ENCODE measurements around the gene ZBTB20. TPM values are rescaled to one million over a fixed set of nuclear protein-coding genes. Genes with fewer than 3 reads are reported as not detected.

The ZBTB20 gene
- total RNA-seq, 1 donor from 2014 or later: 11.2 TPM

DNA sequence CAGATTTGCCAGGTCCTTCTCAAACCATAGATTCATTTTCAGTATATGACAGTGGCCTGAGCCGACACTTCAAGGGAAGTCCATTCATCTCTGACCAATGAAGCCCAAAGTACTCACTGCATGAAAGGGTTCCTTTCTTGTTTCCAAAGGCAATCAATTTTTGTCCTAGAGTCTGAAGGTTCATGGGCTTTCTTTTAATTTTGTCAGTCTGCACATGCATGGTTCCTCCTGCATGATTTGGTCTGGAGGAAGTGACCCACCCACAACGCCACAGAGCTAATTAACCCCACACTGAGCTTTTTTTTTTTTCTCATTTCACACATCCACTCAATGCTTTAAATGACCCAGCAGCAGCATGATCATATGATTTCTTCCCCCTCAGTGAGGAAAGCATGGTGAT, 636.9 kb downstream of the ZBTB20 start:
- no peak overlapping the region for H3K4me3 ChIP-seq (ENCODE audit: low read depth, low read length)
- DNase-seq (ENCODE audit: low read depth): no peak
- TF ChIP-seq, protein P1, sequence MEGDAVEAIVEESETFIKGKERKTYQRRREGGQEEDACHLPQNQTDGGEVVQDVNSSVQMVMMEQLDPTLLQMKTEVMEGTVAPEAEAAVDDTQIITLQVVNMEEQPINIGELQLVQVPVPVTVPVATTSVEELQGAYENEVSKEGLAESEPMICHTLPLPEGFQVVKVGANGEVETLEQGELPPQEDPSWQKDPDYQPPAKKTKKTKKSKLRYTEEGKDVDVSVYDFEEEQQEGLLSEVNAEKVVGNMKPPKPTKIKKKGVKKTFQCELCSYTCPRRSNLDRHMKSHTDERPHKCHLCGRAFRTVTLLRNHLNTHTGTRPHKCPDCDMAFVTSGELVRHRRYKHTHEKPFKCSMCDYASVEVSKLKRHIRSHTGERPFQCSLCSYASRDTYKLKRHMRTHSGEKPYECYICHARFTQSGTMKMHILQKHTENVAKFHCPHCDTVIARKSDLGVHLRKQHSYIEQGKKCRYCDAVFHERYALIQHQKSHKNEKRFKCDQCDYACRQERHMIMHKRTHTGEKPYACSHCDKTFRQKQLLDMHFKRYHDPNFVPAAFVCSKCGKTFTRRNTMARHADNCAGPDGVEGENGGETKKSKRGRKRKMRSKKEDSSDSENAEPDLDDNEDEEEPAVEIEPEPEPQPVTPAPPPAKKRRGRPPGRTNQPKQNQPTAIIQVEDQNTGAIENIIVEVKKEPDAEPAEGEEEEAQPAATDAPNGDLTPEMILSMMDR (conservative IDR thresholded peaks at IDR 0.05; ENCODE audit: low read depth, low read length): no peak

DNA sequence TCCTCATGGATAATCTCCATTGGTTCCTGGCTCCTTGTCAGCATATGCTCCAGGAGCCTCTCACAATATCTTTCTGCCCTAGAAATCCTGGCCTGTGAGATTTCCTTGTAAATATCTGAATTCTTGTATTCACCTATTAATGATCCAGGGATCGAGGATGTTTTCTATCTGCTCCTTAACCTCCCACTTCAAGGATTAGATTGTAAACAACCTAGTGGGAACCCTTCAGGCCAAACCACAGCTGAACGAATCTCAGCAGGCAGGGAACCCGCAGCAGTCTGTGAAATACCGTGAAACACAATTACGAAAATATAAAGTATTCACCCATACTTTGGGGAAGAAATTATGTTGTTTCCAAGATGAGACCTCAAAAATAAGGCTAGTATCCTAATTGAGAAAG, 637.3 kb downstream of the ZBTB20 start:
- TF ChIP-seq, protein P1 (conservative IDR thresholded peaks at IDR 0.05; ENCODE audit: low read depth, low read length): no peak
- DNase-seq (ENCODE audit: low read depth): no peak
- no peak overlapping the region for H3K4me3 ChIP-seq (ENCODE audit: low read depth, low read length)

DNA sequence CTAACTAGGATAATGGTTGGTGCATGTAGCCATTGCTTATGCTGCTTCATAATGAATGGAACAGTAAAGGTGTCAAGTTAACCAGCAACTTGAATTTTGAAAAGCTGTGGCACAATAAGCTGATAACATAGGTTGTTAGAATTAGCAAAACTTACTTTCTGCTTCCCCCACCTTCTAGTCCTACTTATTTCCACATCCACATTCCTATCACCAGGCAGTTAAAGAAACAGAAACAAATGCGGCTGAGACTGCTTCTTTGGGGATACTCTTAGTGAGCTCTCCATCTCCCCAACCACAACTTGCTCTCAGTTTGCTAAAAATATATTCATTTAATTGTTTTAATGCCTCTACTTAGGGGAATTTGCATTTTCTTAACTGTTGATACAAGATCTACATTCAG, 638.1 kb downstream of the ZBTB20 start:
- H3K4me3 ChIP-seq (ENCODE audit: low read depth, low read length): no peak overlapping the region
- DNase-seq (ENCODE audit: low read depth): no peak
- TF ChIP-seq, protein P1 (conservative IDR thresholded peaks at IDR 0.05; ENCODE audit: low read depth, low read length): no peak

DNA sequence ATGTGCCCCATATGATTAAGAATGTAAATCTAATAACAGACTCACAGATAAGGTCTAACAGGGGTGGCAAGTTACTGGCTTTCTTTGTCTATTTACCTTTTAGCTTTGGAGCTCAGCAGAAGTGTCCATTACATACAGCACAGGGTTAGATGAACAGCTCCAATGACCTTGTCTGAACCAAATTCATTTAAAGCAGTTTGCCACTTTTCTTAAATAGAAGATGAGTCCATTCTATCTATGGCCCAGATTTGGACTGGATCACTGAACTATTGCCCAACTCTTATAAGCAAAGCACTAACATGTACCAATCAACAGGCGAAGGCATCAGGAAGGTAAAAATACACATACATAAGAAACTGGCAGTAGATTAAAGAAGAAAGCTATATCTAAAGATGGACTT, 638.9 kb downstream of the ZBTB20 start:
- no peak for DNase-seq (ENCODE audit: low read depth)

DNA sequence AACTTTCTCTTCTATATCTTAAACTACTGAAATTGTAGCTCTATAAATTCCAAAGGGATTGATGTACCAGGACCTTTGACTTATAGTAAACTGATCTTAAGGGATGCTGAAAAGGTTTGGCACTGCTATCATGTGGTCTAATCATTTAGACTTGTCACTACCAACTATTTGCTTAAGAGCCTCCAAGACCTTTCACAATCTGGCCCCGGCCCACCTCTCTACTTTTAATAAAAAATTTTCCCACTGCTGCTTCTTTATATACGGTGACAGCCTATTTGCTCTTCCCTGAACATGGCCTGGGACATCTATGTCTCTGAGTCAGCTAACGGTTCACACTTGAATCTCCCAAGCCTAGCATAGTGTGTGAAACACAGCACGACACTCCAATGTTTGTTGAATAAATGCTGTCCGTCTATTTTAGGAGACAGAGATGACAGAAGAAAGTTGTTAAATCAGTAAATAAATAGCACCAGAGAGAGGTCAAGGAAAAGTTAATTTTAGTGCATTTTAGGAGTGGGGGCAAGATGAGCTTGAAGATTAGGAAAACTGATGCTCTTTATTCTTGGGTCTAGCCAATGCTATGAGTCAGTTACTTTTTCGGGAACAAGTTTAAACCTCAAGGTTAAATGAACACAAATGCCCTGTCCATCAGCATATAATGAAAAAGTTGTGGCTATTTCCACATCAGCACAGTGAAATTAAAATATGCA, 640.3 kb downstream of the ZBTB20 start:
- no peak overlapping the region for H3K4me3 ChIP-seq (ENCODE audit: low read depth, low read length)
- DNase-seq (ENCODE audit: low read depth): no peak
- TF ChIP-seq, protein P1 (conservative IDR thresholded peaks at IDR 0.05; ENCODE audit: low read depth, low read length): no peak

More for the DNA sequence above, 638.9 kb downstream of the ZBTB20 start:
- no peak overlapping the region for H3K4me3 ChIP-seq (ENCODE audit: low read depth, low read length)
- TF ChIP-seq, protein P1 (conservative IDR thresholded peaks at IDR 0.05; ENCODE audit: low read depth, low read length): no peak

DNA sequence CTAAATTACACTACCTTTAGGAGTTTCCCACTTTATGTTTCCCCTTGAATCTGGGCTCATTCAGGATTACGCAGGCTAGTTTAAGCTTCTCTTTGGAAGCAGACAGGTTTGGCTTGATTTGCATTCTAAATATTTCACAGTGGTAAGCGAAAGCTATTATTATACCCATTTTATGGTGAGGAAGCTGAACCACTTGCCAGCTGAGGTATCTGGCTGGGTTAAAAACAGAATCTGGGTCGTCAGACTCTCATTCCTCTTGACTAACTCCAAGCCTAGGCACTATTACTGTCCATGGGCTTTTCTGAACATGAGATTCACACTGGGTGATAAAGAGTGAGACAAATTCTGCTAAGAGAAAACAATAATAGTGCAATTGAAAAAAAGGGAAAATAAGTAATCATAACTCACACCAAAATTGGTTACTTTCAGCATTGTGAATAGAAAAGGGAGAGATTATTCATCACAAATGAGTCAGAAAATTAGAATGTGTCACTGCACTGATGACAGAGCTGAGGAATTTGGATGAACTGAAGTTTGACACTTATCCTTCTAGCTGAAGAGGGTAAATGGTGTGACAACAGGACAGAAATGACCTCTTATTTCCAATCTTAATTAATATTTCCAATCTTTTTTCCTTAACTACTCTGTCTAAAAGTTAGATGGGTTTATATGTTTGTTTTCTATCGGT, 642.0 kb downstream of the ZBTB20 start:
- no peak for DNase-seq (ENCODE audit: low read depth)
- TF ChIP-seq, protein P1 (conservative IDR thresholded peaks at IDR 0.05; ENCODE audit: low read depth, low read length): no peak
- H3K4me3 ChIP-seq (ENCODE audit: low read depth, low read length): no peak overlapping the region
